Metanephros (tissue), 2 donors: ENCODE results near the gene SGPP1. TPM values are rescaled to one million over a fixed set of nuclear protein-coding genes. Genes with fewer than 3 reads are reported as not detected.

Source experiments
- small RNA-seq: library from RNA; depleted of rRNA; stranded (forward); fragments of <200 nt; gene quantifications from one replicate; pipeline ENCODE3, GENCODE V24; 2014; ENCODE audit warnings: low replicate concordance
- total RNA-seq: library from RNA; depleted of rRNA; stranded (reverse); fragments of >200 nt; gene quantifications from one replicate; pipeline ENCODE4 v1.2.3, GENCODE V29; 2014

The SGPP1 gene, protein sequence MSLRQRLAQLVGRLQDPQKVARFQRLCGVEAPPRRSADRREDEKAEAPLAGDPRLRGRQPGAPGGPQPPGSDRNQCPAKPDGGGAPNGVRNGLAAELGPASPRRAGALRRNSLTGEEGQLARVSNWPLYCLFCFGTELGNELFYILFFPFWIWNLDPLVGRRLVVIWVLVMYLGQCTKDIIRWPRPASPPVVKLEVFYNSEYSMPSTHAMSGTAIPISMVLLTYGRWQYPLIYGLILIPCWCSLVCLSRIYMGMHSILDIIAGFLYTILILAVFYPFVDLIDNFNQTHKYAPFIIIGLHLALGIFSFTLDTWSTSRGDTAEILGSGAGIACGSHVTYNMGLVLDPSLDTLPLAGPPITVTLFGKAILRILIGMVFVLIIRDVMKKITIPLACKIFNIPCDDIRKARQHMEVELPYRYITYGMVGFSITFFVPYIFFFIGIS
- total RNA-seq, result 42.3 TPM

GRCh38 chr14:63727736-63728728, at the start of gene SGPP1:
Gene SGPP1, minus strand, starts transcription at chr14:63728065. Its CDS starts 121 bp downstream, at chr14:63727944.

GRCh38 chr14:63641473-63642228, 86.2 kb downstream of the SGPP1 start, which contains the start of gene WDR89:
Gene WDR89, minus strand, starts transcription at chr14:63641871. Its CDS starts 41,929 bp downstream, at chr14:63599942.

Small RNA genes within 50 kb of the gene (small RNA-seq; reads per million reads assigned to genes)
- not detected for gene AL161670.1
- gene RF00012, result not detected
- not detected for gene RNU7-116P

Other genes starting within 250 kb of the SGPP1 start
- 23.0 TPM for gene PPP2R5E, start 184.7 kb downstream of the SGPP1 start, total RNA-seq
- gene WDR89, start 86.2 kb downstream of the SGPP1 start, total RNA-seq, result 14.2 TPM
- gene SYNE2, start 124.9 kb upstream of the SGPP1 start, total RNA-seq, result 277 TPM